HepG2 (cell line): Measurements from ENCODE around the gene C1orf198. TPM values are rescaled to one million over a fixed set of nuclear protein-coding genes. Genes with fewer than 3 reads are reported as not detected.

ENCODE experiments used
- ATAC-seq: fragments of 200-7000 bp; cut with Tn5 transposase; 3 replicates; pipeline ENCODE4 v1.9.1; 2020; ENCODE audit warnings: mild to moderate bottlenecking, moderate library complexity
- BruUV-seq: library from RNA; stranded (reverse); fragments of 400-500 nt; replicated peaks from 2 replicates; lab custom pipeline; 2021; lab: Mats Ljungman, UMichigan
- CTCF ChIA-PET: fragments of 300-600 bp; formaldehyde crosslinking; extraction: SDS; loops from one replicate; lab custom pipeline; 2021; ENCODE audit warnings: low total read pairs, inconsistent platforms, low intra/inter-chr PET ratio; lab: Yijun Ruan, JAX
- POLR2A ChIA-PET: fragments of 350-600 bp; sonication (Branson Sonifier 250); formaldehyde crosslinking; loops from one replicate; lab custom pipeline; 2020; ENCODE audit warnings: antibody characterized with exemption, inconsistent platforms; lab: Yijun Ruan, JAX
- DNase-seq: peaks from one replicate; pipeline ENCODE4 v3.0.0-alpha.2; 2015; ENCODE audit warnings: low spot score
- FAIRE-seq: peaks from 3 replicates; lab custom pipeline; 2011; peaks lifted over from hg19 to GRCh38; lab: Jason Lieb, UNC
- H2AFZ ChIP-seq: one replicate; pipeline ENCODE4 v1.6.1; 2011; ENCODE audit warnings: low read length, inconsistent platforms
- H3K27ac ChIP-seq: fragments of 300-600 bp; 3 replicates; pipeline ENCODE4 v1.8.0; 2011; ENCODE audit warnings: mixed run types, mild to moderate bottlenecking, mixed read lengths, low read length, inconsistent platforms; ENCODE audit not compliant: insufficient read depth; ENCODE audit errors: extremely low read length
- H3K27me3 ChIP-seq, 2 experiments: fragments of 200-600 bp in 1 of 2; 2 replicates in 1 of 2; 3 replicates in 1 of 2; pipeline versions ENCODE4 v1.6.0 to v1.8.0; 2011; ENCODE audit warnings: low read length in 2 of 2, mild to moderate bottlenecking in 2 of 2, moderate library complexity in 2 of 2, inconsistent platforms in 1 of 2; ENCODE audit not compliant: insufficient read depth in 2 of 2, control insufficient read depth in 1 of 2
- H3K36me3 ChIP-seq, 2 experiments: fragments of 200-600 bp in 1 of 2; replicated peaks in 1 of 2; 2 replicates in 1 of 2; 3 replicates in 1 of 2; pipeline versions ENCODE4 v1.5.1 to v1.8.0; 2011; ENCODE audit warnings: low read length in 2 of 2, inconsistent platforms in 1 of 2; ENCODE audit not compliant: insufficient read depth in 2 of 2, control insufficient read depth in 1 of 2
- H3K4me1 ChIP-seq: 2 replicates; pipeline ENCODE4 v1.5.1; 2012; ENCODE audit warnings: low read length, inconsistent platforms; ENCODE audit not compliant: insufficient read depth
- H3K4me2 ChIP-seq: 2 replicates; pipeline ENCODE4 v1.6.0; 2011; ENCODE audit warnings: low read depth, low read length, inconsistent platforms
- H3K4me3 ChIP-seq, 3 experiments: fragments of 200-600 bp in 1 of 3; sonication (generic), shearing (Covaris generic) in 1 of 3; replicated peaks in 1 of 3; 2 replicates each; pipeline ENCODE4 v1.5.1; 2011 to 2016; ENCODE audit warnings: low read length in 3 of 3, inconsistent platforms in 2 of 3, low read depth in 2 of 3, mild to moderate bottlenecking in 2 of 3, control low read depth in 1 of 3, mixed read lengths in 1 of 3; ENCODE audit not compliant: insufficient read depth in 1 of 3
- H3K79me2 ChIP-seq: one replicate; pipeline ENCODE4 v1.6.1; 2011; ENCODE audit warnings: low read length, inconsistent platforms; ENCODE audit not compliant: insufficient read depth
- H3K9ac ChIP-seq: 2 replicates; pipeline ENCODE4 v1.6.0; 2011; ENCODE audit warnings: mild to moderate bottlenecking, low read depth, low read length, inconsistent platforms; ENCODE audit not compliant: insufficient read depth
- H3K9me3 ChIP-seq: 2 replicates; pipeline ENCODE4 v1.5.1; 2012; ENCODE audit warnings: mild to moderate bottlenecking, low read length
- H4K20me1 ChIP-seq: 2 replicates; pipeline ENCODE4 v1.6.0; 2011; ENCODE audit warnings: inconsistent platforms, mild to moderate bottlenecking, low read length, moderate library complexity; ENCODE audit not compliant: insufficient read depth
- DMTF1 ChIP-seq: sonication (generic); formaldehyde crosslinking; IDR thresholded peaks from 2 replicates; pipeline ENCODE4 v1.4.0; 2020; ENCODE audit warnings: mild to moderate bottlenecking, missing genetic modification reagents
- E2F2 ChIP-seq: sonication (generic); formaldehyde crosslinking; IDR thresholded peaks from 2 replicates; pipeline ENCODE4 v1.4.0; 2020; ENCODE audit warnings: missing genetic modification reagents, borderline replicate concordance
- HHEX ChIP-seq: IDR thresholded peaks from 2 replicates; pipeline ENCODE4 v1.6.1; 2016; ENCODE audit warnings: control low read depth
- KAT8 ChIP-seq: IDR thresholded peaks from 2 replicates; pipeline ENCODE4 v1.6.1; 2016; ENCODE audit warnings: missing genetic modification reagents, missing compliant biosample characterization
- KDM2A ChIP-seq: sonication (generic); formaldehyde crosslinking; IDR thresholded peaks from 2 replicates; pipeline ENCODE4 v1.4.0; 2020; ENCODE audit warnings: low read depth, missing genetic modification reagents, borderline replicate concordance
- MAZ ChIP-seq, 2 experiments: sonication (generic) in 1 of 2; formaldehyde crosslinking in 1 of 2; IDR thresholded peaks; 2 replicates each; pipeline versions ENCODE4 v1.5.0 to v1.6.1; 2012 to 2020; ENCODE audit warnings: low read depth in 2 of 2, mild to moderate bottlenecking in 2 of 2, borderline replicate concordance in 1 of 2, improper control_type of control experiment in 1 of 2, low read length in 1 of 2, missing genetic modification reagents in 1 of 2, moderate library complexity in 1 of 2
- POLR2G ChIP-seq: fragments of 200-400 bp; formaldehyde crosslinking; IDR thresholded peaks from 2 replicates; pipeline ENCODE4 v1.6.1; 2018; ENCODE audit warnings: mild to moderate bottlenecking, low read depth, low read length, moderate library complexity
- PRMT3 ChIP-seq: sonication (generic); formaldehyde crosslinking; IDR thresholded peaks from 2 replicates; pipeline ENCODE4 v1.8.1; 2022; ENCODE audit warnings: low read depth, mild to moderate bottlenecking, moderate library complexity, missing genetic modification reagents, borderline replicate concordance
- SOX13 ChIP-seq, 3 experiments: fragments of 450-650 bp in 1 of 3; sonication (generic) in 1 of 3; formaldehyde crosslinking in 1 of 3; IDR thresholded peaks in 2 of 3; conservative IDR thresholded peaks in 1 of 3; 2 replicates each; pipeline versions ENCODE4 v1.5.0 to v1.6.1; 2016 to 2020; ENCODE audit warnings: antibody characterized with exemption in 1 of 3, mild to moderate bottlenecking in 1 of 3, missing compliant biosample characterization in 1 of 3, missing genetic modification reagents in 1 of 3, moderate library complexity in 1 of 3
- ZNF225 ChIP-seq: sonication (generic); formaldehyde crosslinking; IDR thresholded peaks from 2 replicates; pipeline ENCODE4 v1.4.0; 2020; ENCODE audit warnings: mild to moderate bottlenecking, missing genetic modification reagents
- ZNF230 ChIP-seq: sonication (generic); formaldehyde crosslinking; IDR thresholded peaks from 2 replicates; pipeline ENCODE4 v1.4.0; 2020; ENCODE audit warnings: mild to moderate bottlenecking, missing genetic modification reagents
- WGBS: methylation state at CpG from one replicate; pipeline ENCODE4 v1.1.6; 2017; ENCODE audit warnings: low lambda C conversion rate; 5-methylcytosine and 5-hydroxymethylcytosine counted together
- in situ Hi-C: cut with HindIII; loops from 2 replicates; pipeline ENCODE4 v1.10.0; 2017; ENCODE audit warnings: low pct_unique_long_range_greater_than_20kb; ENCODE audit not compliant: extremely low pct_ligation_motif_present
- intact Hi-C: fragments of 100-400 bp; cut with micrococcal nuclease; formaldehyde crosslinking; loops from one replicate; pipeline ENCODE4 v1.10.0; 2022; ENCODE audit not compliant: unreplicated experiment
- polyA plus RNA-seq, 8 experiments: library from polyadenylated mRNA; depleted of rRNA in 3 of 8; stranded (reverse) in 7 of 8; unstranded in 1 of 8; fragments of >200 nt; fragmentation: Illumina TruSeq in 4 of 8; extraction: Trizol in 4 of 8; gene quantifications; 2 replicates each; pipeline versions ENCODE4 v1.2.1 to v1.2.3, GENCODE V29; 2011 to 2016; ENCODE audit warnings: low read depth in 4 of 8, missing spikeins in 1 of 8, mixed read lengths in 1 of 8; ENCODE audit not compliant: insufficient read depth in 1 of 8
- total RNA-seq, 5 experiments: library from RNA; depleted of rRNA; stranded (reverse); fragments of >200 nt; fragmentation: Illumina TruSeq; extraction: Trizol; gene quantifications; 2 replicates each; pipeline ENCODE4 v1.2.3, GENCODE V29; 2016; ENCODE audit warnings: low read depth in 1 of 5

Gene C1orf198
- total and polyA plus RNA-seq, 2 of the 13 experiments (the other 11 are each of a cell fraction or from before 2014, with no cell fraction given): 12.7 to 13.4 TPM

DNA sequence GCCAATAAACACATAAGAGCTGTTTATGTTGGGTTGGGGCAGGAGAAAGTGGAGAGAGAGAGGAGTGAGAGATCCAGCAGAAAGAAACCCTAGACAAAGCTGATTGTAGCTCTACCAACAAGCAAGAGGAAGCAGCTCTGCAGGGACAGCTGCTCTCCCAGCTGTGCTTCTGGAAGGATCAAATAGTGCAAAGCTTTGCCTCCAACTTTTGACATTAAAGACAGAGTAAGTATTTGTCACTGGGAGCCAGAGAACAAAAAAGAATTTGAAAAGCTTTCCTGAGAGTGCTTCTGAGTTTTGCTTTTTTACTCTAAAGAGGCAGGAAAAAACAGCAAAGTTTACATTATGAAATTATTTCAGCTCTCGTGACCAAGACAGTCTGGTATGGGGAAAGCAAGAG is 28.5 kb upstream of the C1orf198 start:
- Histone ChIP-seq H3K9me3 (no peaks in the 10 kb centered on the region), H3K9ac (no peak overlapping the region), H4K20me1 (no peaks in the 10 kb centered on the region), H3K27ac (no peak overlapping the region), H3K4me2 (no peak overlapping the region), H2AFZ (no peak overlapping the region), H3K4me1 (peaks cover 14% of the 10 kb centered on the region), H3K4me3 (no peak overlapping the region), H3K36me3 (no peaks in the 10 kb centered on the region), H3K27me3 (no peaks in the 10 kb centered on the region; a peak in 2 of 5 replicates), H3K79me2 (no peaks in the 10 kb centered on the region)
- no peak for DNase-seq
- 15% methylated on average over 1 of the region's 1 CpG for WGBS
- ATAC-seq: no peak
- in situ Hi-C loops (no loop called here), intact Hi-C loops (no loop called here)
- CTCF ChIA-PET: no interaction called here
- POLR2A ChIA-PET: no interaction called here
- no peak for FAIRE-seq
- BruUV-seq: no TSS peak
- no peak for TF ChIP-seq KDM2A (CRISPR knock-in tag)
- TF ChIP-seq ZNF230 (CRISPR knock-in tag): no peak
- TF ChIP-seq E2F2 (CRISPR knock-in tag): no peak
- TF ChIP-seq HHEX (CRISPR knock-in tag): no peak
- TF ChIP-seq DMTF1: no peak
- no peak for TF ChIP-seq ZNF225
- TF ChIP-seq POLR2G: no peak
- TF ChIP-seq SOX13 (IDR thresholded peaks at IDR 0.05): no peak
- TF ChIP-seq SOX13 (CRISPR knock-in tag; conservative IDR thresholded peaks at IDR 0.05 in 1 of 2, IDR thresholded peaks at IDR 0.05 in 1 of 2): no peak
- TF ChIP-seq MAZ (IDR thresholded peaks at IDR 0.05; ENCODE audit: borderline replicate concordance, low read depth, low read length): no peak
- TF ChIP-seq MAZ (CRISPR knock-in tag; IDR thresholded peaks at IDR 0.05; ENCODE audit: low read depth): no peak
- no peak for TF ChIP-seq KAT8 (CRISPR knock-in tag)
- no peak for TF ChIP-seq PRMT3
